AG10803 (cell line): Measurements from ENCODE around the gene STC2.
A peak's percentile ranks its signal among the peaks of the same experiment; 100 is the strongest.
"Not testable (repeated sequence)": the region's sequence is repeated elsewhere in the genome, so short reads cannot be mapped to it uniquely, and the experiment has no call there.

Source experiments
- DNase-seq: peaks from one replicate; pipeline ENCODE4 v3.0.0; 2010; ENCODE audit warnings: low read depth
- H3K4me3 ChIP-seq: 2 replicates; pipeline ENCODE4 v1.5.1; 2011; ENCODE audit warnings: mild to moderate bottlenecking, low read length, control low read depth
- CTCF ChIP-seq: conservative IDR thresholded peaks from 2 replicates; pipeline ENCODE4 v1.5.1; 2011; ENCODE audit warnings: mild to moderate bottlenecking, low read length, control low read depth, inconsistent platforms

The STC2 gene

GRCh38 chr5:173293817-173294672 is 34.2 kb downstream of the STC2 start:
- peak overlapping the region; percentile 10; the same call in 1 of the 2 replicates for H3K4me3 ChIP-seq
- TF ChIP-seq CTCF, result peak; percentile 86

GRCh38 chr5:173291722-173292658 is 36.2 kb downstream of the STC2 start:
- peak; percentile 66 for DNase-seq
- H3K4me3 ChIP-seq, result no peak overlapping the region
- no peak for TF ChIP-seq CTCF

More at GRCh38 chr5:173293817-173294672, 34.2 kb downstream of the STC2 start:
- peak; percentile 70 for DNase-seq

GRCh38 chr5:173290477-173291131 is 37.6 kb downstream of the STC2 start:
- H3K4me3 ChIP-seq, result no peak overlapping the region
- DNase-seq, result no peak
- no peak for TF ChIP-seq CTCF

GRCh38 chr5:173289372-173289771 is 38.8 kb downstream of the STC2 start:
- no peak for TF ChIP-seq CTCF
- H3K4me3 ChIP-seq, result no peak overlapping the region
- DNase-seq, result no peak

GRCh38 chr5:173288632-173289031 is 39.6 kb downstream of the STC2 start:
- no peak for DNase-seq
- no peak overlapping the region for H3K4me3 ChIP-seq
- TF ChIP-seq CTCF, result no peak

- DNase-seq, result no peak
- no peak overlapping the region for H3K4me3 ChIP-seq
- no peak for TF ChIP-seq CTCF
Observed at GRCh38 chr5:173287086-173287485, 41.1 kb downstream of the STC2 start.

- DNase-seq, H3K4me3 ChIP-seq: not testable (repeated sequence)
Observed at GRCh38 chr5:173284343-173284958, 43.8 kb downstream of the STC2 start.
